ENCODE results near the gene LMAN2. TPM values are rescaled to one million over a fixed set of nuclear protein-coding genes. Genes with fewer than 3 reads are reported as not detected.
"Not testable (repeated sequence)": the region's sequence is repeated elsewhere in the genome, so short reads cannot be mapped to it uniquely, and the experiment has no call there.

Gene LMAN2
- total and polyA plus RNA-seq, 7 experiments from 2014 or later: 71.8 to 202 (median 102) TPM

GRCh38 chr5:177363565-177363964 lies 12.1 kb upstream of the LMAN2 start:
- Mint-ChIP-seq H3K27me3 (no peaks in the 10 kb centered on the region), H3K4me3 (peak overlapping the region in 9 of 10 donors; percentile 42 to 97 (median 90)), H3K27ac (peak overlapping the region in 6 of 9 donors; percentile 8 to 94 (median 76)), H3K36me3 (peaks cover 5 to 38% (median 9%) of the 10 kb centered on the region in 5 donors), H3K4me1 (peaks cover 46 to 84% (median 66%) of the 10 kb centered on the region in 7 donors), H3K9me3 (no peaks in the 10 kb centered on the region)
- peaks cover 53 to 63% of the 10 kb centered on the region in 2 donors for H3K4me1 ChIP-seq (ENCODE audit: control insufficient read depth in 2 of 2, insufficient read depth in 2 of 2, low read length in 2 of 2)
- POLR2A ChIA-PET: interaction anchor here (2.2 to 4.4 kb wide), 2 partner anchors 12 to 15 kb away, joined by 15 to 18 read pairs; partner anchors contain the start of gene LMAN2
- H3K27me3 ChIP-seq (ENCODE audit: control insufficient read depth in 2 of 2, insufficient read depth in 2 of 2, low read length in 2 of 2): no peaks in the 10 kb centered on the region
- H3K4me3 ChIP-seq (ENCODE audit: low read length): peak overlapping the region; percentile 61
- H3K9me3 ChIP-seq (ENCODE audit: control insufficient read depth in 2 of 3, low read length in 3 of 3): no peaks in the 10 kb centered on the region
- H3K27ac ChIP-seq (ENCODE audit: low read depth, low read length): peak overlapping the region; percentile 88
- DNase-seq: no peak
- ATAC-seq: no peak
- intact Hi-C loops (cut with micrococcal nuclease): loop anchor here (1.0 to 2.0 kb wide), 4 partner anchors 19 to 63 kb away; partner anchors contain the start of gene GRK6 (in 2 of the 2)
- CTCF ChIA-PET: no interaction called here
- H3K36me3 ChIP-seq (ENCODE audit: control insufficient read depth in 2 of 3, insufficient read depth in 3 of 3, low read length in 3 of 3): peaks cover 8 to 40% (median 16%) of the 10 kb centered on the region in 3 experiments

GRCh38 chr5:177362610-177363507 lies 11.4 kb upstream of the LMAN2 start:
- Mint-ChIP-seq H3K4me3 (peak overlapping the region; percentile 83 to 97 (median 90)), H3K27ac (peak overlapping the region; percentile 82 to 94 (median 91)), H3K36me3 (peaks cover 0 to 33% (median 5%) of the 10 kb centered on the region in 5 donors), H3K27me3 (no peaks in the 10 kb centered on the region), H3K9me3 (peaks cover 0 to under 1% (median 0%) of the 10 kb centered on the region in 11 donors), H3K4me1 (peaks cover 42 to 78% (median 64%) of the 10 kb centered on the region in 7 donors)
- H3K4me1 ChIP-seq (ENCODE audit: control insufficient read depth in 2 of 2, insufficient read depth in 2 of 2, low read length in 2 of 2): peaks cover 53 to 61% of the 10 kb centered on the region in 2 donors
- H3K9me3 ChIP-seq (ENCODE audit: control insufficient read depth in 2 of 3, low read length in 3 of 3): no peaks in the 10 kb centered on the region
- peak overlapping the region; percentile 88 for H3K27ac ChIP-seq (ENCODE audit: low read depth, low read length)
- ChIA-PET POLR2A (interaction anchor here (4.4 to 8.7 kb wide), 2 partner anchors 9 to 16 kb away, joined by 15 to 123 read pairs; no protein-coding TSS in a partner anchor), CTCF (interaction anchor here (0.6 to 2.9 kb wide), 2 partner anchors 8 to 110 kb away, joined by 4 to 20 read pairs; no protein-coding TSS in a partner anchor)
- peaks cover 4 to 40% (median 11%) of the 10 kb centered on the region in 3 experiments for H3K36me3 ChIP-seq (ENCODE audit: control insufficient read depth in 2 of 3, insufficient read depth in 3 of 3, low read length in 3 of 3)
- DNase-seq (peak; percentile 32 to 79 (median 55)), ATAC-seq (peak; percentile 80)
- no peaks in the 10 kb centered on the region for H3K27me3 ChIP-seq (ENCODE audit: control insufficient read depth in 2 of 2, insufficient read depth in 2 of 2, low read length in 2 of 2)
- intact Hi-C loops (cut with micrococcal nuclease): loop anchor here (1.0 to 2.0 kb wide), 6 partner anchors 7 to 64 kb away; partner anchors contain the start of genes GRK6 (in 2 of the 2) and LMAN2 (in 1 of the 2)
- H3K4me3 ChIP-seq (ENCODE audit: low read length): peak overlapping the region; percentile 61

GRCh38 chr5:177362292-177362609 lies 10.8 kb upstream of the LMAN2 start:
- H3K4me3 Mint-ChIP-seq: peak overlapping the region; percentile 83 to 97 (median 90)
- intact Hi-C loops (cut with micrococcal nuclease): loop anchor here (1.0 to 2.0 kb wide), 5 partner anchors 8 to 65 kb away; partner anchors contain the start of genes GRK6 (in 2 of the 2) and LMAN2 (in 1 of the 2)
- ATAC-seq: no peak
- H3K27me3 ChIP-seq (ENCODE audit: control insufficient read depth in 2 of 2, insufficient read depth in 2 of 2, low read length in 2 of 2): no peaks in the 10 kb centered on the region
- H3K27me3 Mint-ChIP-seq: no peaks in the 10 kb centered on the region
- peak overlapping the region; percentile 82 to 94 (median 91) for H3K27ac Mint-ChIP-seq
- peaks cover 57 to 64% of the 10 kb centered on the region in 2 donors for H3K4me1 ChIP-seq (ENCODE audit: control insufficient read depth in 2 of 2, insufficient read depth in 2 of 2, low read length in 2 of 2)
- H3K36me3 ChIP-seq (ENCODE audit: control insufficient read depth in 2 of 3, insufficient read depth in 3 of 3, low read length in 3 of 3): peaks cover 4 to 35% (median 11%) of the 10 kb centered on the region in 3 experiments
- no peaks in the 10 kb centered on the region for H3K9me3 ChIP-seq (ENCODE audit: control insufficient read depth in 2 of 3, low read length in 3 of 3)
- peaks cover 0 to 36% (median 9%) of the 10 kb centered on the region in 5 donors for H3K36me3 Mint-ChIP-seq
- CTCF ChIA-PET: interaction anchor here (0.6 to 4.8 kb wide), 4 partner anchors 9 to 110 kb away, joined by 4 to 25 read pairs (median 13); no protein-coding TSS in a partner anchor
- POLR2A ChIA-PET: interaction anchor here (3.0 to 8.7 kb wide), 2 partner anchors 10 kb away, joined by 28 to 123 read pairs; partner anchors contain the start of gene LMAN2
- H3K9me3 Mint-ChIP-seq: peaks cover 0 to 5% (median 0%) of the 10 kb centered on the region in 11 donors
- peak overlapping the region; percentile 88 for H3K27ac ChIP-seq (ENCODE audit: low read depth, low read length)
- H3K4me1 Mint-ChIP-seq: peaks cover 46 to 84% (median 69%) of the 10 kb centered on the region in 7 donors
- no peak for DNase-seq
- peak overlapping the region; percentile 61 for H3K4me3 ChIP-seq (ENCODE audit: low read length)

- peak; percentile 21 for ATAC-seq
- Mint-ChIP-seq H3K4me1 (peaks cover 52 to 90% (median 75%) of the 10 kb centered on the region in 7 donors), H3K27ac (peak overlapping the region; percentile 82 to 94 (median 91)), H3K4me3 (peak overlapping the region; percentile 83 to 97 (median 90)), H3K9me3 (peaks cover 0 to 5% (median 0%) of the 10 kb centered on the region in 11 donors), H3K27me3 (no peaks in the 10 kb centered on the region), H3K36me3 (peaks cover 0 to 34% (median 9%) of the 10 kb centered on the region in 5 donors)
- H3K27ac ChIP-seq (ENCODE audit: low read depth, low read length): peak overlapping the region; percentile 88
- CTCF ChIA-PET: interaction anchor here (0.6 to 4.8 kb wide), 6 partner anchors 9 to 109 kb away, joined by 4 to 25 read pairs (median 7); no protein-coding TSS in a partner anchor
- no peak for DNase-seq
- H3K4me3 ChIP-seq (ENCODE audit: low read length): peak overlapping the region; percentile 61
- H3K27me3 ChIP-seq (ENCODE audit: control insufficient read depth in 2 of 2, insufficient read depth in 2 of 2, low read length in 2 of 2): no peaks in the 10 kb centered on the region
- intact Hi-C loops (cut with micrococcal nuclease): loop anchor here (1.0 to 2.0 kb wide), 5 partner anchors 9 to 65 kb away; partner anchors contain the start of genes GRK6 (in 2 of the 2) and LMAN2 (in 1 of the 2)
- POLR2A ChIA-PET: interaction anchor here (0.7 to 8.7 kb wide), 6 partner anchors 9 to 136 kb away, joined by 3 to 123 read pairs (median 4); partner anchors contain the start of genes LMAN2, PDLIM7 and PRR7
- no peaks in the 10 kb centered on the region for H3K9me3 ChIP-seq (ENCODE audit: control insufficient read depth in 2 of 3, low read length in 3 of 3)
- peaks cover 63 to 70% of the 10 kb centered on the region in 2 donors for H3K4me1 ChIP-seq (ENCODE audit: control insufficient read depth in 2 of 2, insufficient read depth in 2 of 2, low read length in 2 of 2)
- H3K36me3 ChIP-seq (ENCODE audit: control insufficient read depth in 2 of 3, insufficient read depth in 3 of 3, low read length in 3 of 3): peaks cover 4 to 29% (median 9%) of the 10 kb centered on the region in 3 experiments
Measured at GRCh38 chr5:177361418-177362291, 10.2 kb upstream of the LMAN2 start.

- H3K27me3 Mint-ChIP-seq; H3K9me3 ChIP-seq (ENCODE audit: control insufficient read depth in 2 of 3, low read length in 3 of 3); H3K4me3 ChIP-seq (ENCODE audit: low read length); H3K27me3 ChIP-seq (ENCODE audit: control insufficient read depth in 2 of 2, insufficient read depth in 2 of 2, low read length in 2 of 2); ATAC-seq; DNase-seq; intact Hi-C loops (cut with micrococcal nuclease); H3K9me3 Mint-ChIP-seq: not testable (repeated sequence)
- Mint-ChIP-seq H3K36me3 (peaks cover 0 to 31% (median 5%) of the 10 kb centered on the region in 5 donors), H3K4me3 (peak overlapping the region in 8 of 10 donors; percentile 52 to 97 (median 92)), H3K27ac (peak overlapping the region in 6 of 9 donors; percentile 20 to 94 (median 90)), H3K4me1 (peaks cover 61 to 92% (median 82%) of the 10 kb centered on the region in 7 donors)
- Histone ChIP-seq H3K36me3 (ENCODE audit: control insufficient read depth in 2 of 3, insufficient read depth in 3 of 3, low read length in 3 of 3) (peaks cover 0 to 20% (median 3%) of the 10 kb centered on the region in 3 experiments), H3K4me1 (ENCODE audit: control insufficient read depth in 2 of 2, insufficient read depth in 2 of 2, low read length in 2 of 2) (peaks cover 65 to 77% of the 10 kb centered on the region in 2 donors), H3K27ac (ENCODE audit: low read depth, low read length) (peak overlapping the region; percentile 88)
- ChIA-PET CTCF (interaction anchor here (0.9 to 4.8 kb wide), 6 partner anchors 10 to 51 kb away, joined by 4 to 25 read pairs (median 7); no protein-coding TSS in a partner anchor), POLR2A (interaction anchor here (0.8 to 8.7 kb wide), 6 partner anchors 9 to 85 kb away, joined by 3 to 123 read pairs (median 4); partner anchors contain the start of genes LMAN2 and PRR7)
Measured at GRCh38 chr5:177360740-177361139, 9.3 kb upstream of the LMAN2 start.
